ENCODE data around the gene MBP. TPM values are rescaled to one million over a fixed set of nuclear protein-coding genes. Genes with fewer than 3 reads are reported as not detected.

MBP gene
- total and polyA plus RNA-seq, 10 donors: 11.1 to 96.0 (median 70.8) TPM

DNA sequence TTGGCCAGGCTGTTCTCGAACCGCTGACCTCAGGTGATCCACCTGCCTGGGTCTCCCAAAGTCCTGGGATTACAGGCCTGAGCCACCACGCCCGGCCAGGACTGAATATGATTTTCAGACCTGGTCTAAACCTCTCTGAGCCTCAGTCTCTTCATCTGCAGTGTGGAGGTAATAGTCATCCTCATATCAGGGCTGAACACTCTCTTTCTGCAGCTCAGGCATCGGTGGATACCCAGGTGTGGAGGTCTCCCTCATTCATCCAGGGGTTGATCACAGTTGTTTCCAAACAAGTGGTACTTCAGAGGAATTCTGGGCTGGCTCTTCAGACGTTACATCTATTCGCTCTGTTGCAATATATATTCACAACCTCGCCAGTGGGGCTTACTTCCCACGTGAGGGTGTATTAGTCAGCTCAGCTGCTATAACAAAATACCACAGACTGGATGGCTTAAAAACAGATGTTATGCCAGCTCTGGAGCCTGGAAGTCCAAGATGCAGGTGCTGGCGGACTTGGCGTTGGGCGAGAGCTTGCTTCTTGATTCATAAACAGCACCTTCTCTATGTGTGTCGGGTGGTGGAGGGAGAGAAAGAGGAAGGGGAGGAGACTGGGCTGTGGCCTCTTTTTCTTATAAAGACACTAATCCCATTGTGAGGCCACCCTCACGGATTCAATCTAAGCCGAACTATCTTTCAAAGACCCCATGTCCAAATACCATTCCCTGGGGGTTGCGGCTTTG lies 2.9 kb upstream of the MBP start:
- H3K9me3 ChIP-seq: no peaks in the 10 kb centered on the region
- no peak for DNase-seq
- H3K27me3 ChIP-seq (replicated peaks in 1 of 7): peaks cover 0 to 24% (median 0%) of the 10 kb centered on the region in 7 donors
- no peak overlapping the region for H3K27ac ChIP-seq
- 77 to 93% (median 91%) methylated on average over 16 of the region's 16 CpGs for WGBS, 5 donors
- no peaks in the 10 kb centered on the region for H3K36me3 ChIP-seq
- intact Hi-C loops (cut with DNase I; ENCODE audit: low total_unique reads): no loop called here
- H3K4me3 ChIP-seq: no peak overlapping the region
- H3K4me1 ChIP-seq: peaks cover 16 to 49% (median 29%) of the 10 kb centered on the region in 6 donors
- TF ChIP-seq, protein P1, sequence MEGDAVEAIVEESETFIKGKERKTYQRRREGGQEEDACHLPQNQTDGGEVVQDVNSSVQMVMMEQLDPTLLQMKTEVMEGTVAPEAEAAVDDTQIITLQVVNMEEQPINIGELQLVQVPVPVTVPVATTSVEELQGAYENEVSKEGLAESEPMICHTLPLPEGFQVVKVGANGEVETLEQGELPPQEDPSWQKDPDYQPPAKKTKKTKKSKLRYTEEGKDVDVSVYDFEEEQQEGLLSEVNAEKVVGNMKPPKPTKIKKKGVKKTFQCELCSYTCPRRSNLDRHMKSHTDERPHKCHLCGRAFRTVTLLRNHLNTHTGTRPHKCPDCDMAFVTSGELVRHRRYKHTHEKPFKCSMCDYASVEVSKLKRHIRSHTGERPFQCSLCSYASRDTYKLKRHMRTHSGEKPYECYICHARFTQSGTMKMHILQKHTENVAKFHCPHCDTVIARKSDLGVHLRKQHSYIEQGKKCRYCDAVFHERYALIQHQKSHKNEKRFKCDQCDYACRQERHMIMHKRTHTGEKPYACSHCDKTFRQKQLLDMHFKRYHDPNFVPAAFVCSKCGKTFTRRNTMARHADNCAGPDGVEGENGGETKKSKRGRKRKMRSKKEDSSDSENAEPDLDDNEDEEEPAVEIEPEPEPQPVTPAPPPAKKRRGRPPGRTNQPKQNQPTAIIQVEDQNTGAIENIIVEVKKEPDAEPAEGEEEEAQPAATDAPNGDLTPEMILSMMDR (IDR thresholded peaks at IDR 0.05 in 8 of 11, conservative IDR thresholded peaks at IDR 0.05 in 3 of 11): no peak
- TF ChIP-seq POLR2A (IDR thresholded peaks at IDR 0.05) (no peak), POLR2AphosphoS5 (IDR thresholded peaks at IDR 0.05) (no peak)

DNA sequence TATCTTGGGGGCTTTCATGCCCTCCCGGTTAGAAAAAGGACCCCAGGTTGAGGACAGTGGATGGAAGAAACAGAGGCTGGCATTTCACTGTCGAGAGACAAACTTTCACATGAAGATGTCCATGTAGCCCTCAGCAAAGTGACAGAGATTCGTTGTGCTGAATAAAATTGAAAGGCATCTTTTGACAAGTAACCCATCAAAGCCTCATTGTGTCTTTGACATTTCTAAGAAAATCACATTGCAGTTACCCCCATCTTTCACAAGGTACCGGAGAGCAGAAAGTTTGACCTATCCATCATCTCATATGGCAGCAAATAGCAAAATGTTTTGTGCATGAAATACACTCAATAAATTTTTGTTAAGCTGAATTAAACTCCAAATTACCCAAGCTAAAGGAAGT lies 2.0 kb upstream of the MBP start:
- Histone ChIP-seq H3K36me3 (peaks cover 0 to 6% (median 0%) of the 10 kb centered on the region in 6 donors), H3K4me3 (no peak overlapping the region), H3K27me3 (replicated peaks in 1 of 7) (peaks cover 0 to 33% (median 0%) of the 10 kb centered on the region in 7 donors), H3K9me3 (no peaks in the 10 kb centered on the region), H3K4me1 (peaks cover 17 to 49% (median 31%) of the 10 kb centered on the region in 6 donors), H3K27ac (peak overlapping the region in 5 of 8 donors; percentile 95 to 97 (median 96))
- intact Hi-C loops (cut with DNase I; ENCODE audit: low total_unique reads): no loop called here
- TF ChIP-seq, protein P1 (IDR thresholded peaks at IDR 0.05 in 8 of 11, conservative IDR thresholded peaks at IDR 0.05 in 3 of 11): no peak
- no peak for TF ChIP-seq POLR2AphosphoS5 (IDR thresholded peaks at IDR 0.05)
- DNase-seq: no peak
- WGBS, 5 donors: 63 to 75% (median 74%) methylated on average over 4 of the region's 4 CpGs

DNA sequence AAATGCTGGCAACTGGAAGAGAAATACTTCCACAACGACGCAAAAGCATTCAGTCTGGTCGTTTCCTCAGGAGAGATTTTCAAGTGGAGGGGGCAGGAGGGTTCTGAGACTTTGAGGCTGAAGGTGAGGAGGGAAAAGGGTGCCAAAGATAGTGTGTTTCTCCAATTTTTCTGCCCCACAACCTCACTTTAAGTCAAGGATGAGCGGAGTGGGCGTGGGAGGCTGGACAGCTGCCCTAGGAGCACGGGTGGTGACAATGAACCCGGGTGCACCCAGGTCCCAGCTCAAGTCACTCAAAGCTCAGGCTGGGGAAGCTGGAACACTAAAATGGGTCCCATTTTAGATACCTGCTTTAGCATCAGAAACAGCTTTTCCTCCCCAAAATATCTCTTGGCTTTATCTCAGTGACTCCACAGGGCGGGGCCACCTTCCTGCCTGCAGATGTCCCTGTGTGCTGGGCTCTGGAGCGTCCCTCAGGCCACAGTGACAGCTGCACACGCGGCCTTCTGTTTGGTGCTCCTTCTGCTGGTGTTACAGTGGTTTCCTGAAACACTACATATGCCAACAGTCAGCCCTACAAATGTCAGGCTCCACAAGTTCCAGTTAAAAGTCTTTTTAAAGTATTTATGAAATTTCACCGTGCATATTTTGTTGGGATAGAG lies 1.4 kb upstream of the MBP start:
- TF ChIP-seq POLR2AphosphoS5 (IDR thresholded peaks at IDR 0.05) (peak; percentile 40 to 71 (median 40)), POLR2A (IDR thresholded peaks at IDR 0.05) (no peak)
- TF ChIP-seq, protein P1 (IDR thresholded peaks at IDR 0.05 in 8 of 11, conservative IDR thresholded peaks at IDR 0.05 in 3 of 11): peak in 5 of 11 experiments; percentile 14 to 34 (median 33)
- WGBS, 5 donors: 20 to 35% (median 23%) methylated on average over 12 of the region's 12 CpGs
- H3K4me3 ChIP-seq: peak overlapping the region in 3 of 8 donors; percentile 78 to 97 (median 95)
- peak; percentile 89 for DNase-seq
- peaks cover 0 to 12% (median 0%) of the 10 kb centered on the region in 6 donors for H3K36me3 ChIP-seq
- peaks cover 21 to 53% (median 36%) of the 10 kb centered on the region in 6 donors for H3K4me1 ChIP-seq
- H3K9me3 ChIP-seq: no peaks in the 10 kb centered on the region
- intact Hi-C loops (cut with DNase I; ENCODE audit: low total_unique reads): no loop called here
- H3K27me3 ChIP-seq (replicated peaks in 1 of 7): peaks cover 0 to 39% (median 0%) of the 10 kb centered on the region in 7 donors
- peak overlapping the region; percentile 48 to 97 (median 96) for H3K27ac ChIP-seq

Measured in spleen (tissue), 11 donors.